Psoas muscle (tissue), 8 donors: ENCODE measurements around the gene CD70. TPM values are rescaled to one million over a fixed set of nuclear protein-coding genes. Genes with fewer than 3 reads are reported as not detected.
A peak's percentile ranks its signal among the peaks of the same experiment; 100 is the strongest.
"Not testable (repeated sequence)": the region's sequence is repeated elsewhere in the genome, so short reads cannot be mapped to it uniquely, and the experiment has no call there.

Experiments used
- ATAC-seq, 4 donors: fragments of 200-7000 bp; cut with Tn5 transposase; one replicate each; pipeline ENCODE4 v1.9.1; 2020; ENCODE audit warnings: moderate library complexity in 3 of 4, mild to moderate bottlenecking in 2 of 4
- DNase-seq, 2 donors: peaks; one replicate each; pipeline ENCODE4 v3.0.0-alpha.2; 2020
- H3K27ac ChIP-seq: fragments of 200-600 bp; one replicate; pipeline ENCODE4 v1.8.0; 2022
- H3K27me3 ChIP-seq, 3 donors: fragments of 200-600 bp in 1 of 3; one replicate each; pipeline versions ENCODE4 v1.6.1 to v1.8.0; 2013 to 2022; ENCODE audit warnings: low read length in 2 of 3, mild to moderate bottlenecking in 2 of 3, moderate library complexity in 1 of 3; ENCODE audit not compliant: insufficient read depth in 3 of 3
- H3K36me3 ChIP-seq, 2 donors: fragments of 200-600 bp in 1 of 2; one replicate each; pipeline versions ENCODE4 v1.6.1 to v1.8.0; 2013 to 2022; ENCODE audit warnings: low read depth in 1 of 2, mild to moderate bottlenecking in 1 of 2, moderate library complexity in 1 of 2; ENCODE audit not compliant: insufficient read depth in 1 of 2
- H3K4me1 ChIP-seq: fragments of 200-600 bp; one replicate; pipeline ENCODE4 v1.8.0; 2022
- H3K4me3 ChIP-seq: fragments of 200-600 bp; one replicate; pipeline ENCODE4 v1.8.0; 2022; ENCODE audit warnings: mild to moderate bottlenecking
- H3K9me3 ChIP-seq: fragments of 200-600 bp; one replicate; pipeline ENCODE4 v1.8.0; 2022
- CTCF ChIP-seq: fragments of 200-600 bp; IDR thresholded peaks from one replicate; pipeline ENCODE4 v1.8.0; 2022; ENCODE audit warnings: antibody characterized with exemption
- WGBS, 3 donors: extraction: QIAGEN DNeasy Blood & Tissue Kit; methylation state at CpG; one replicate each; pipeline versions ENCODE4 v1.1.6 to v1.1.7; 2013; 5-methylcytosine and 5-hydroxymethylcytosine counted together
- intact Hi-C, 2 donors: fragments of 100-400 bp; cut with DNase I; formaldehyde crosslinking; loops; one replicate each; pipeline versions ENCODE4 v1.11.0 to v1.14.2; 2022
- polyA plus RNA-seq, 3 donors: library from polyadenylated mRNA; stranded (reverse); fragments of 200-250 nt; gene quantifications; one replicate each; pipeline ENCODE4 v1.2.3, GENCODE V29; 2013
- total RNA-seq, 4 donors: library from RNA; stranded (reverse); fragmentation: NEBNext Ultra II Directional in 2 of 4; extraction: Animal tissue kit (Norgen Biotek cat#: 25700) in 2 of 4; gene quantifications; one replicate each; pipeline versions ENCODE4 v1.2.1 to v1.2.4, GENCODE V29; 2021 to 2023
- donor health status: healthy with polysubstance abuse.
- donor health status: DM: no; HTN: no; CAD: no; lungs with moderate emphysema.
- donor health status: Bipolar disorder and iron deficiency.
- donor health status: healthy.
- donor health status: DM: yes; HTN: yes; CAD: no.
- donor health status: DM: no; HTN: no; CAD: no.
- donor health status: DM: no; HTN: no; CAD: no.
- donor health status: DM: yes; HTN: yes; CAD: no.

The CD70 gene
- total and polyA plus RNA-seq, 7 donors: not detected

- H3K27me3 ChIP-seq: peaks cover 0 to 4% (median 0%) of the 10 kb centered on the region in 3 donors
- H3K4me1 ChIP-seq: no peaks in the 10 kb centered on the region
- H3K4me3 ChIP-seq: no peak overlapping the region
- intact Hi-C loops: no loop called here
- peaks cover 8% of the 10 kb centered on the region for H3K9me3 ChIP-seq
- no peak for TF ChIP-seq CTCF
- no peak for DNase-seq
- 63 to 73% (median 73%) methylated on average over 2 of the region's 2 CpGs for WGBS, 3 donors
- no peak for ATAC-seq
- no peaks in the 10 kb centered on the region for H3K36me3 ChIP-seq
- no peak overlapping the region for H3K27ac ChIP-seq
Observed at GRCh38 chr19:6564393-6564792, 26.6 kb downstream of the CD70 start.

GRCh38 chr19:6562437-6562836, 28.5 kb downstream of the CD70 start:
- H3K4me3 ChIP-seq, H3K9me3 ChIP-seq, DNase-seq, ATAC-seq, H3K4me1 ChIP-seq, intact Hi-C loops, H3K36me3 ChIP-seq, H3K27ac ChIP-seq, H3K27me3 ChIP-seq: not testable (repeated sequence)
- WGBS, 3 donors: 38 to 50% (median 46%) methylated on average over 1 of the region's 1 CpG

- no peak for DNase-seq
- ATAC-seq: no peak
- Histone ChIP-seq H3K9me3 (no peaks in the 10 kb centered on the region), H3K27ac (no peak overlapping the region), H3K36me3 (no peaks in the 10 kb centered on the region), H3K4me3 (no peak overlapping the region), H3K4me1 (no peaks in the 10 kb centered on the region), H3K27me3 (peaks cover 0 to 7% (median 0%) of the 10 kb centered on the region in 3 donors)
- WGBS, 3 donors: 57 to 67% (median 59%) methylated on average over 11 of the region's 11 CpGs
- TF ChIP-seq CTCF: no peak
- intact Hi-C loops: no loop called here
Observed at GRCh38 chr19:6556480-6557195, 34.3 kb downstream of the CD70 start.

- no peak for DNase-seq
- ATAC-seq: no peak
- Histone ChIP-seq H3K4me1 (no peaks in the 10 kb centered on the region), H3K4me3 (no peak overlapping the region), H3K27me3 (peaks cover 0 to 5% (median 0%) of the 10 kb centered on the region in 3 donors), H3K9me3 (no peaks in the 10 kb centered on the region), H3K36me3 (no peaks in the 10 kb centered on the region), H3K27ac (no peak overlapping the region)
- TF ChIP-seq CTCF: no peak
- intact Hi-C loops: no loop called here
- whole genome bisulfite sequencing, 3 donors: 89 to 95% (median 93%) methylated on average over 2 of the region's 2 CpGs
Observed at GRCh38 chr19:6556043-6556449, 34.9 kb downstream of the CD70 start.

GRCh38 chr19:6551607-6552450, 39.1 kb downstream of the CD70 start:
- peak in 1 of 2 donors; percentile 56 for DNase-seq
- H3K4me3 ChIP-seq: no peak overlapping the region
- H3K9me3 ChIP-seq: no peaks in the 10 kb centered on the region
- no peak overlapping the region for H3K27ac ChIP-seq
- H3K27me3 ChIP-seq: peaks cover 0 to 5% (median 0%) of the 10 kb centered on the region in 3 donors
- WGBS, 3 donors: 32 to 42% (median 40%) methylated on average over 21 to 28 of the region's 28 CpGs
- H3K4me1 ChIP-seq: no peaks in the 10 kb centered on the region
- no peak for ATAC-seq
- intact Hi-C loops: no loop called here
- TF ChIP-seq CTCF: no peak
- H3K36me3 ChIP-seq: no peaks in the 10 kb centered on the region
